Measurements from ENCODE around the gene PHKG1. TPM values are rescaled to one million over a fixed set of nuclear protein-coding genes. Genes with fewer than 3 reads are reported as not detected.
"Not testable (repeated sequence)": the region's sequence is repeated elsewhere in the genome, so short reads cannot be mapped to it uniquely, and the experiment has no call there.

The PHKG1 gene
- total and polyA plus RNA-seq, 2 of the 8 experiments (the other 6 are each of a cell fraction or from before 2014, with no cell fraction given) = 0.03 to 0.61 TPM

DNA sequence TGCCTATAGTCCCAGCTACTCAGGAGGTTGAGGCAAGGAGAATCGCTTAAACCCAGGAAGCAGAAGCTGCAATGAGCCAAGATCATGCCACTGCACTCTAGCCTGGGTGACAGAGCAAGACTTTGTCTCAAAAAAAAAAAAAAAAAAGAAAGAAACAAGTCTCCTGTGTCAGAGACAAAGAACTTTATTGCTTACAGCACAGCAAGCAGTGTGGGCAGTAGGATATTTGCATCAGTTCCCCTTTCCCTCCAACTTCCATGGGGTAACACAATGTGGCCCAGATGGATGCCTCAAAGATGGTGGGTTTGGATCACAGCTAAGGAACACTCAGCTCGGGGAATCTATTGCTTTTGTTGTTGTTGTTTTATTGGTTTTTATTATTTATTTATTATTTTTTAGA, 47.0 kb downstream of the PHKG1 start:
- not testable (repeated sequence) for H3K9ac ChIP-seq (replicated peaks in 1 of 4; ENCODE audit: extremely low read depth in 1 of 4, low read depth in 3 of 4, low read length in 3 of 4); H3K56ac ChIP-seq (replicated peaks; ENCODE audit: insufficient read length, low read depth, low read length); H3K4me3 ChIP-seq (ENCODE audit: extremely low read depth in 1 of 4, insufficient read depth in 2 of 4, low read depth in 3 of 4, low read length in 4 of 4); DNase-seq (ENCODE audit: low read depth in 1 of 2, low spot score in 2 of 2); H3K79me1 ChIP-seq (ENCODE audit: low read depth, low read length); H2AK5ac ChIP-seq (ENCODE audit: low read depth, low read length); H2BK20ac ChIP-seq (ENCODE audit: low read length); H3K4me2 ChIP-seq (ENCODE audit: insufficient read depth in 1 of 2, low read depth in 2 of 2, low read length in 2 of 2); H3K27ac ChIP-seq (ENCODE audit: low read depth, low read length); H4K8ac ChIP-seq (ENCODE audit: extremely low read depth, insufficient read depth, low read length); H3K4ac ChIP-seq (replicated peaks; ENCODE audit: insufficient read length, low read depth, low read length); H3K18ac ChIP-seq (ENCODE audit: extremely low read depth, low read length); H4K91ac ChIP-seq (replicated peaks; ENCODE audit: insufficient read length, low read length); H3K23ac ChIP-seq (ENCODE audit: insufficient read length); H2BK120ac ChIP-seq (replicated peaks; ENCODE audit: low read depth, low read length); H3K4me1 ChIP-seq (replicated peaks in 1 of 4; ENCODE audit: control insufficient read depth in 3 of 4, insufficient read depth in 4 of 4, low read length in 3 of 4); H2BK15ac ChIP-seq (ENCODE audit: low read length); H4K5ac ChIP-seq (ENCODE audit: insufficient read length, low read depth, low read length); H3K27me3 ChIP-seq (replicated peaks in 1 of 4; ENCODE audit: control insufficient read depth in 3 of 4, extremely low read depth in 1 of 4, insufficient read depth in 3 of 4, low read length in 3 of 4); H3K9me3 ChIP-seq (ENCODE audit: insufficient read depth in 2 of 2, low read depth in 1 of 2, low read length in 1 of 2); H2BK12ac ChIP-seq (ENCODE audit: low read depth, low read length); H3K14ac ChIP-seq (ENCODE audit: insufficient read length); H3K23me2 ChIP-seq (ENCODE audit: low read depth, low read length); H2AFZ ChIP-seq (ENCODE audit: low read length); FAIRE-seq; H2BK5ac ChIP-seq (ENCODE audit: low read depth, low read length); H3K36me3 ChIP-seq (ENCODE audit: control insufficient read depth in 2 of 4, insufficient read depth in 4 of 4, low read length in 3 of 4); H4K20me1 ChIP-seq (replicated peaks in 1 of 2; ENCODE audit: control insufficient read depth in 1 of 2, insufficient read depth in 2 of 2, low read length in 2 of 2)
- H3K79me2 ChIP-seq (ENCODE audit: control insufficient read depth in 1 of 2, insufficient read depth in 2 of 2, low read length in 2 of 2) = peaks cover 0 to 15% of the 10 kb centered on the region in 2 experiments; a peak in 2 of 4 replicates
- POLR2A ChIA-PET (ENCODE audit: partially characterized antibody) = interaction anchor here (0.7 to 44.4 kb wide), 3 partner anchors 12 to 22 kb away, joined by 4 to 869 read pairs (median 5); partner anchors contain the start of gene SUMF2
- WGBS, 2 experiments (ENCODE audit: extremely low coverage in 1 of 2, insufficient coverage in 1 of 2, insufficient read length in 1 of 2, insufficient replicate concordance in 2 of 2, low coverage in 1 of 2, low lambda C conversion rate in 2 of 2, missing lambda C conversion rate in 1 of 2) = 84% methylated on average over 2 of the region's 2 CpGs; no CpG with 5 or more reads in 1 of the 2 experiments
- CTCF ChIA-PET (ENCODE audit: partially characterized antibody) = interaction anchor here (1.2 kb wide), 1 partner anchor 12 kb away, joined by 4 read pairs; no protein-coding TSS in a partner anchor

Data from H1 (cell line).